ENCODE results near the gene CYP4F22. TPM values are rescaled to one million over a fixed set of nuclear protein-coding genes. Genes with fewer than 3 reads are reported as not detected.

The CYP4F22 gene
- total and polyA plus RNA-seq, 4 donors: 0.07 to 0.18 TPM; not detected in 2

DNA sequence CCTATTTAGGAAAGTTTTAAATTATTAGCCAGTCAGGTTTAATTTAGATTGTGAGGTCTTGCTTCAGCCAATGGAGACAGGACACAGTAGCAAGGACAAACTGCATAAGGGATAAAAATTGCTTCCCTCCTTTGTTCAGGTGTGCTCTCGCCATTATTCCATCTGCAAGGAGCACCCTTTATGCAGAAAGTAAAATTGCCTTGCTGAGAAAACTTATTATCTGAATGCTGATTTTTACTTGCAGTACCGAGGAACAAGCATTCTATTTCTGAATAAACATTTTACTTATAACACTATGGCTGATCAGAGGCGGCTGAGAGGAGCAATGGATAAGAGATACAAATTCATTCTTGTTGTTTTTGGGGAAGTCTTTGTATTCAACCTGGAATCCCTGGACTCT is 8.0 kb downstream of the CYP4F22 start:
- Histone ChIP-seq H3K4me3 (no peak overlapping the region), H3K9me3 (ENCODE audit: control insufficient read depth in 4 of 4, insufficient read depth in 3 of 4, low read length in 3 of 4) (peaks cover 0 to 14% (median 4%) of the 10 kb centered on the region in 4 donors), H3K9ac (ENCODE audit: insufficient read depth in 1 of 2, low read length in 2 of 2) (no peak overlapping the region), H3K4me1 (ENCODE audit: control insufficient read depth in 5 of 5, insufficient read depth in 5 of 5, low read length in 5 of 5) (no peaks in the 10 kb centered on the region), H3K27ac (ENCODE audit: low read depth in 1 of 2, low read length in 1 of 2) (no peak overlapping the region), H3K36me3 (ENCODE audit: control insufficient read depth in 4 of 4, insufficient read depth in 4 of 4, low read length in 4 of 4) (no peaks in the 10 kb centered on the region), H3K27me3 (ENCODE audit: control insufficient read depth in 3 of 3, insufficient read depth in 3 of 3, low read length in 2 of 3) (peaks cover 0 to 5% (median 0%) of the 10 kb centered on the region in 3 donors)
- no peak for DNase-seq
- no peak for ATAC-seq (ENCODE audit: insufficient read depth, low FRiP score)
- WGBS, 2 donors: 95% methylated on average over 3 of the region's 3 CpGs
- TF ChIP-seq, protein P1, sequence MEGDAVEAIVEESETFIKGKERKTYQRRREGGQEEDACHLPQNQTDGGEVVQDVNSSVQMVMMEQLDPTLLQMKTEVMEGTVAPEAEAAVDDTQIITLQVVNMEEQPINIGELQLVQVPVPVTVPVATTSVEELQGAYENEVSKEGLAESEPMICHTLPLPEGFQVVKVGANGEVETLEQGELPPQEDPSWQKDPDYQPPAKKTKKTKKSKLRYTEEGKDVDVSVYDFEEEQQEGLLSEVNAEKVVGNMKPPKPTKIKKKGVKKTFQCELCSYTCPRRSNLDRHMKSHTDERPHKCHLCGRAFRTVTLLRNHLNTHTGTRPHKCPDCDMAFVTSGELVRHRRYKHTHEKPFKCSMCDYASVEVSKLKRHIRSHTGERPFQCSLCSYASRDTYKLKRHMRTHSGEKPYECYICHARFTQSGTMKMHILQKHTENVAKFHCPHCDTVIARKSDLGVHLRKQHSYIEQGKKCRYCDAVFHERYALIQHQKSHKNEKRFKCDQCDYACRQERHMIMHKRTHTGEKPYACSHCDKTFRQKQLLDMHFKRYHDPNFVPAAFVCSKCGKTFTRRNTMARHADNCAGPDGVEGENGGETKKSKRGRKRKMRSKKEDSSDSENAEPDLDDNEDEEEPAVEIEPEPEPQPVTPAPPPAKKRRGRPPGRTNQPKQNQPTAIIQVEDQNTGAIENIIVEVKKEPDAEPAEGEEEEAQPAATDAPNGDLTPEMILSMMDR (IDR thresholded peaks at IDR 0.05; ENCODE audit: control extremely low read depth, extremely low read depth): no peak

GRCh38 chr19:15517778-15518177 is 9.5 kb downstream of the CYP4F22 start:
- DNase-seq (no peak), ATAC-seq (ENCODE audit: insufficient read depth, low FRiP score) (no peak)
- TF ChIP-seq, protein P1 (IDR thresholded peaks at IDR 0.05; ENCODE audit: control extremely low read depth, extremely low read depth): no peak
- Histone ChIP-seq H3K27ac (ENCODE audit: low read depth in 1 of 2, low read length in 1 of 2) (no peak overlapping the region), H3K9me3 (ENCODE audit: control insufficient read depth in 4 of 4, insufficient read depth in 3 of 4, low read length in 3 of 4) (peaks cover 0 to 14% (median 4%) of the 10 kb centered on the region in 4 donors), H3K27me3 (ENCODE audit: control insufficient read depth in 3 of 3, insufficient read depth in 3 of 3, low read length in 2 of 3) (peaks cover 0 to 5% (median 0%) of the 10 kb centered on the region in 3 donors), H3K36me3 (ENCODE audit: control insufficient read depth in 4 of 4, insufficient read depth in 4 of 4, low read length in 4 of 4) (no peaks in the 10 kb centered on the region), H3K4me3 (no peak overlapping the region), H3K9ac (ENCODE audit: insufficient read depth in 1 of 2, low read length in 2 of 2) (no peak overlapping the region), H3K4me1 (ENCODE audit: control insufficient read depth in 5 of 5, insufficient read depth in 5 of 5, low read length in 5 of 5) (no peaks in the 10 kb centered on the region)
- WGBS, 2 donors: 81 to 86% methylated on average over 1 of the region's 1 CpG

DNA sequence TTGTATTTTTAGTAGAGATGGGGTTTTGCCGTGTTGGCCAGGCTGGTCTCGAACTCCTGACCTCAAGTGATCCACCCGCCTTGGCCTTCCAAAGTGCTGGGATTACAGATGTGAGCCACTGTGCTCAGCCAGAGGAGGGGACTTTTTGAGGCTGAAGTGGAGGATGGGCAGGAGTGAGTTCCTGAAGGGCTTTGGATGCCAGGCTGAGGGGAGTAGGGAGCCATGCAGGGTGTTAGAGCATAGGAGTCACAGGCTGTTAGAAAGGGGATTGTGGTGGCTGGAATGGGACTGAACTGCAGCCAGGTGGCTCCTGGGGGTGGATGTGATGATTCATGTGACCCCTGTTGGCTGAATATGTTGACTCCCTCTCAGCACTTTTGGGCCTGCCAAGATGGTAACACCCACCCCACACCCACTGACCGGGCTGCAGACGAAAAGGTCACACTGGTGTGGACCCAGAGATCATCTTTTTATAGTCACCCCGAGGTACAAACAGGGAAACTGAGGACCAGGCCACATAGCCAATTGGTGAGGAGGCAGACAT is 11.2 kb downstream of the CYP4F22 start:
- peaks cover 0 to 14% (median 4%) of the 10 kb centered on the region in 4 donors for H3K9me3 ChIP-seq (ENCODE audit: control insufficient read depth in 4 of 4, insufficient read depth in 3 of 4, low read length in 3 of 4)
- DNase-seq: no peak
- no peaks in the 10 kb centered on the region for H3K4me1 ChIP-seq (ENCODE audit: control insufficient read depth in 5 of 5, insufficient read depth in 5 of 5, low read length in 5 of 5)
- TF ChIP-seq, protein P1 (IDR thresholded peaks at IDR 0.05; ENCODE audit: control extremely low read depth, extremely low read depth): no peak
- no peak for ATAC-seq (ENCODE audit: insufficient read depth, low FRiP score)
- WGBS, 2 donors: 81 to 84% methylated on average over 5 to 6 of the region's 6 CpGs
- H3K27me3 ChIP-seq (ENCODE audit: control insufficient read depth in 3 of 3, insufficient read depth in 3 of 3, low read length in 2 of 3): peaks cover 0 to 5% (median 0%) of the 10 kb centered on the region in 3 donors
- no peak overlapping the region for H3K9ac ChIP-seq (ENCODE audit: insufficient read depth in 1 of 2, low read length in 2 of 2)
- no peaks in the 10 kb centered on the region for H3K36me3 ChIP-seq (ENCODE audit: control insufficient read depth in 4 of 4, insufficient read depth in 4 of 4, low read length in 4 of 4)
- no peak overlapping the region for H3K27ac ChIP-seq (ENCODE audit: low read depth in 1 of 2, low read length in 1 of 2)
- H3K4me3 ChIP-seq: no peak overlapping the region

GRCh38 chr19:15524781-15525180 is 16.5 kb downstream of the CYP4F22 start:
- no peaks in the 10 kb centered on the region for H3K27me3 ChIP-seq (ENCODE audit: control insufficient read depth in 3 of 3, insufficient read depth in 3 of 3, low read length in 2 of 3)
- H3K4me1 ChIP-seq (ENCODE audit: control insufficient read depth in 5 of 5, insufficient read depth in 5 of 5, low read length in 5 of 5): no peaks in the 10 kb centered on the region
- peaks cover 0 to 5% (median 0%) of the 10 kb centered on the region in 4 donors for H3K9me3 ChIP-seq (ENCODE audit: control insufficient read depth in 4 of 4, insufficient read depth in 3 of 4, low read length in 3 of 4)
- ATAC-seq (ENCODE audit: insufficient read depth, low FRiP score) (no peak), DNase-seq (no peak)
- TF ChIP-seq, protein P1 (IDR thresholded peaks at IDR 0.05; ENCODE audit: control extremely low read depth, extremely low read depth): no peak
- H3K4me3 ChIP-seq: no peak overlapping the region
- H3K9ac ChIP-seq (ENCODE audit: insufficient read depth in 1 of 2, low read length in 2 of 2): no peak overlapping the region
- H3K27ac ChIP-seq (ENCODE audit: low read depth in 1 of 2, low read length in 1 of 2): no peak overlapping the region
- 80 to 88% methylated on average over 5 of the region's 5 CpGs for WGBS, 2 donors
- no peaks in the 10 kb centered on the region for H3K36me3 ChIP-seq (ENCODE audit: control insufficient read depth in 4 of 4, insufficient read depth in 4 of 4, low read length in 4 of 4)
